Measurements from ENCODE around the gene BEST1. TPM values are rescaled to one million over a fixed set of nuclear protein-coding genes. Genes with fewer than 3 reads are reported as not detected.

BEST1 gene
- total and polyA plus RNA-seq, 2 of the 13 experiments (the other 11 are each of a cell fraction or from before 2014, with no cell fraction given) = 0.09 to 0.65 TPM

GRCh38 chr11:62011881-62012280, 61.7 kb downstream of the BEST1 start:
- no TSS peak for BruUV-seq (replicated peaks)
- Histone ChIP-seq H3K4me1 (ENCODE audit: insufficient read depth, low read length) (peaks cover 55% of the 10 kb centered on the region), H4K20me1 (ENCODE audit: insufficient read depth, low read length) (no peaks in the 10 kb centered on the region), H3K79me2 (ENCODE audit: insufficient read depth, low read length) (no peaks in the 10 kb centered on the region), H3K27ac (ENCODE audit: extremely low read length, insufficient read depth, low read length) (no peak overlapping the region), H3K4me3 (replicated peaks in 1 of 3; ENCODE audit: insufficient read depth in 1 of 3, low read depth in 2 of 3, low read length in 3 of 3) (no peak overlapping the region), H2AFZ (ENCODE audit: low read length) (no peak overlapping the region), H3K4me2 (ENCODE audit: low read depth, low read length) (no peak overlapping the region), H3K9ac (ENCODE audit: insufficient read depth, low read depth, low read length) (no peak overlapping the region), H3K27me3 (ENCODE audit: control insufficient read depth in 1 of 2, insufficient read depth in 2 of 2, low read length in 2 of 2) (no peaks in the 10 kb centered on the region), H3K9me3 (ENCODE audit: low read length) (no peaks in the 10 kb centered on the region), H3K36me3 (replicated peaks in 1 of 2; ENCODE audit: control insufficient read depth in 1 of 2, insufficient read depth in 2 of 2, low read length in 2 of 2) (no peaks in the 10 kb centered on the region)
- CTCF ChIA-PET (ENCODE audit: low intra/inter-chr PET ratio, low total read pairs) = no interaction called here
- WGBS (ENCODE audit: low lambda C conversion rate) = 100% methylated on average over 2 of the region's 9 CpGs
- POLR2A ChIA-PET = interaction anchor here (1.2 to 5.2 kb wide), 9 partner anchors 12 to 197 kb away, joined by 3 to 59 read pairs (median 9); partner anchors contain the start of gene FTH1
- TF ChIP-seq HNRNPL (IDR thresholded peaks at IDR 0.05; ENCODE audit: low read depth, low read length) = peak; percentile 79
- TF ChIP-seq HDAC1 (CRISPR knock-in tag; IDR thresholded peaks at IDR 0.05) = 0 out of 2 replicates have a peak, but pooled peaks have one; percentile 24
- TF ChIP-seq ZHX2 (IDR thresholded peaks at IDR 0.05; ENCODE audit: low read depth) = no peak
- TF ChIP-seq ZHX2 (CRISPR knock-in tag; IDR thresholded peaks at IDR 0.05; ENCODE audit: borderline replicate concordance) = no peak
- TF ChIP-seq ZNF782 (CRISPR knock-in tag; IDR thresholded peaks at IDR 0.05; ENCODE audit: borderline replicate concordance) = no peak
- DNase-seq (ENCODE audit: low spot score) (no peak), FAIRE-seq (no peak), ATAC-seq (no peak)
- intact Hi-C loops (cut with micrococcal nuclease; ENCODE audit: unreplicated experiment) = no loop called here
- in situ Hi-C loops (cut with HindIII; ENCODE audit: extremely low pct_ligation_motif_present, low pct_unique_long_range_greater_than_20kb) = no loop called here
